GM10847 (cell line): ENCODE results near the gene RNASEH1.

Experiments used
- POLR2A ChIP-seq: IDR thresholded peaks from 2 replicates; pipeline ENCODE4 v1.6.1; 2011; ENCODE audit not compliant: insufficient read length; ENCODE audit errors: extremely low read depth

RNASEH1 gene

DNA sequence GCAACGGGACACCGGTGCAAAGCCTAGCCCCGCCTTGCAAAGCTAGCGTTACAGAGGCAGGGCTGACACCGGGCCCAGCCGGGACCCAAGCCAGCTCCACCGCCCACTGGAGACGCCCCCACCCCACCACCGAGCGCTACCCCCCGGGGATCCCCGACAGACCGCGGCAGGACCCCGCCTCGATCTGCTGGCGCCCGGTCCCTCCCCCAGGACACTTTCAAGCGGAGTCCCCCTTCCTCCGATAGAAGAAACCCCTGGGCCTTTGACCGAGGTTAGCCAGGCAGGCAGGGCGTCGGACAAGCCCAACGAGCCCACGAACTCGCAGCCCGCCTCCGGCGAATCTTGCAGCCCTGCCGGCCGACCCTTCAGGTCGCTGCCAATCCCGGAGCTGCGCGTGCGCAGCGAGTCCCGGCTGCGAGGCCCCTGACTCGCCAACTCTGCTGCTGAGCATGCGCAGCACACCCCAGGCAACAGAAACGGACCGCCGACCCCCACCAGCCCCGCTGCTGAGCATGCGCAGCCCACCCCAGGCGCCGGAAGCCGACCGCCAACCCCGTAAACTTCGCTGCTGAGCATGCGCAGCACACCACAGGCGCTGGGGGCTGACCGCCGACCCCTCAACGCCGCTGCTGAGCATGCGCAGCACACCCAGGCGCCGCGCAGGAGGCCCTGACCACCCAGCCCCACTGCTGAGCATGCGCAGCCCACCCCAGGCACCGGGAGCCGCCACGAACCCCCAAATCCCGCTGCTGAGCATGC, 39.5 kb downstream of the RNASEH1 start:
- peak; percentile 96 for TF ChIP-seq POLR2A

DNA sequence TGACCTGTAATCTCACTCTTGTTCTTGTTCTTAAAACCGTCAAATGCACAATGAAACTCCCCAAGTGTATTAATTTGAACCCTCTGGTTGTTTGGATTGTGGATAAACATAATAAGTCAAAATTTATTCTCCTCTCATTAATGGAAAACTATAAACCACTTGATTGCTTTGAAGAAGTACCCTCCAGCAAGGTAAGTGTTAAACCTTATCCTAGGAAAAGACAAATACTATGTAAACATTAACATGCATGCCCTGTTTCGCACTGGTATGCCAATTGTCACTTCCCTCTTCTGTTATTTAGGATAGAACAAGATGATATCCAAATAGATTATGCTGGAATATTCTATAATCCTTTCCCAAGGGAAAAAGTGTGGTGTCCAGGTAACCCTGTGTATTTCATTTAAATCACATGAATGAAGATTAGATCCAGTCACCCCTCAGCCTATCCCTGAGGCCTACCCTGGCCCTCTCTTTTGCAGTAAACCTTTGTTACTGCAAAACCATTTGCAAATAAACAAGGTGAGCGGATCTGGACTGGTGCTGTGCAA, 40.1 kb downstream of the RNASEH1 start:
- TF ChIP-seq POLR2A, result no peak

DNA sequence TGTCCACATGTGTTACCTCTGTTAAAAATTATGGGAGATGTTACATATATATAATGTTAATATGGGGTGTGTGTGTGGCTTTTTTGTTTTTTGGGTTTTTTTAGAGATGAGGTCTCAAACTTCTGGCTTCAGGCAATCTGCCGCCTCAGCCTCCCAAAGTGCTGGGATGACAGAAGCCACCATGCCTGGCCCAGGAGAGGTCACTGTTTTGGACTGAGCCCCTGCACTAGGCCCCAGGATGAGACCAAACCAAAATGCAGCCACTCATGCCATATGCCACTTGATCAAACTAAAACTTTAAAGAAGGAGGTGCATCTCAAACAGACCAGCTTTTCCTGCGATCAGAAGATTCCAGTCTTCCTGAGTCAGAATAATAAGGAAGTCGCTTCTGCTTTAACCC, 41.3 kb downstream of the RNASEH1 start:
- TF ChIP-seq POLR2A, result no peak

DNA sequence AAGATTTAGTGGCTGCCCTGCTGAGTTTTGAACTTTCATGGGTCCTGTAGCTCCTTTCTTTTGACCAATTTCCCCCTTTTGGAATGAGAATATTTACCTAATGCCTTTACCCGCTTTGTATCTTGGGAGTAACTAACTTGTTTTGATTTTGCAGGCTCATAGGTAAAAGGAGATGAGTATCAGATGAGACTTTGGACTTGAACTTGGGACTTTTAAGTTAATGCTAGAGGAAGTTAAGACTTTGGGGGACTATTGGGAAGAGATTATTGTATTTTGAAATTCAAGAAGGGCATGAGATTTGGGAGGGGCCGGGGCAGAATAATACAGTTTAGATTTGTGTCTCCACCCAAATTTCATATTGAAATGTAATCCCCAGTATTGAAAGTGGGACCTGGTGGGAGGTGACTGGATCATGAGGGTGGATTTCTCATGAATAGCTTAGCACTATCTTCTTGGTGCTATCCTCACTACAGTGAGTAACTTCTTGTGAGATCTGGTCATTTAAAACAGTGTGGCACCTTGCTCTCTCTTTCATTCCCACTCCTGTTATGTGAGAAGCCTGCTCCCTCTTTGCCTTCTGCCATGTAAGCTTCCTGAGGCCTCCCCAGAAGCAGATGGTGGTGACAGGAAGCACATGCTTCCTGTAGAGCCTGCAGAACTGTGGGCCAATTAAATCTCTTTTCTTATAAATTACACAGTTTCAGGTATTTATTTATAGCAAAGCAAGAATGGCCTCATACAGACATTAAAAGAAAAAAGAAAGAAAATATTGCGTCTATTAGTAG, 44.9 kb downstream of the RNASEH1 start:
- no peak for TF ChIP-seq POLR2A

DNA sequence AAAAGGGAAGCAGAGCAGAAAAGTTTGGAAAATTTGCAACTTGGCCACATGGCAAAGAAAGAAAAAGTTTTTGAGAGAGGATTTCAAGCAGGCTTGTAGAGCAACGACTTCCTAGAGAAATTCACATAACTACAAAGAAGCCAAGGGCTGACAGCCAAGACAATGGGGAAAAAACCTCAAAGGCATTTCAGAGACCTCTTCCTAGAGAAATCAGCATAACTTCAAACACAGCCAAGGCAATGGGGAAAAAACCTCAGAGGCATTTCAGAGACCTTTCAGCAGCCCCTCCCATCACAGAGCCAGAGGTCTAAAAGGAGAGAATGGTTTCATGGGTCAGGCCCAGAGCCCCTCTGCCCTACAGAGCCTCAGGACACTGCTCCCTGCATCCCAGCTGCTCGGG, 46.0 kb downstream of the RNASEH1 start:
- no peak for TF ChIP-seq POLR2A

DNA sequence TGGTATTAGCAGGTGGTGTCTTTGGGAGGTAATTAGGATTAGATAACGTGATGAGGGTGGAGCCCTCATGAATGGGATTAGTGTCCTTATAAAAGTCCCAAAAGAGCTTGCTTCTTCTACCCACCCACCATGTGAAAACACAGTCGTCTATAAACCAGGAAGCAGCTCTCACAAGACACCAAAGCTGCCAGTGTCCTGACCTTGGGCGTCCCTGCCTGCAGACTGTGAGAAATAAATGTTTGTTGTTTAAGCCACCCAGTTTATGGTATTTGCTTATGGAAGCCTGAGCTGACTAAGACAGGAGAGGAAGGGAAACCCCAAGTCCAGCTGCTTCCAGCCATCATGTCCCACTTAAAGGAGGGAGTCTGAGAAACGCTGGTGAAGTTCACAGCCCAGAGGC, 52.4 kb downstream of the RNASEH1 start:
- TF ChIP-seq POLR2A, result no peak

DNA sequence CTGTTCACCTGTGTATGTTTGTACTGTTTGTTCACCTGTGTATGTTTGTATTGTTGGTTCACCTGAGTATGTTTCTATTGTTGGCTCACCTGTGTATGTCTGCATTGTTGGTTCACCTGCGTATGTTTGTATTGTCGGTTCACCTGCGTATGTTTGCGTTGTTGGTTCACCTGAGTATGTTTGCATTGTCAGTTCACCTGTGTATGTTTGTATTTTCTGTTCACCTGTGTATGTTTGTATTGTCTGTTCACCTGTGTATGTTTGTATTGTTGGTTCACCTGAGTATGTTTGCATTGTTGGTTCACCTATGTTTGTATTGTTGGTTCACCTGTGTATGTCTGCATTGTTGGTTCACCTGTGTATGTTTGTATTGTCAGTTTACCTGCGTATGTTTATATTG, 53.4 kb downstream of the RNASEH1 start:
- TF ChIP-seq POLR2A, result no peak

DNA sequence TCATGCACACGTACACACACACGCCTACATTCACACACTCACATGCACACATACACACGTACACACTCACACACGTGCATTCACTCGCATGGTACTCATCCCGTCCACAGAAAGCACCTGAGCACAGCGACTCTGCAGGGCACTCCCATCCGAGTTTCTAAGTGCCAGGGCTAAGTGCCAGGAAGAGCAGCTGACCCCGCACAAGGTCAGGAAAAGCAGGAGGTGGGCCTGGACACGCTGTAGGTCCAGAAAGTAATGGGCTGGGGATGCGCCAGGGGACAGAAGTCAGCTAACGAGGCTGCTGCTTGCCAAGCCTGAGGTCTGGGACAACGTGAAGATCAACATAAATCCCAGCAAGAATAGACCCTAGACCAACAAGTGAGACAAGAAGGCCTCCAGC, 54.6 kb downstream of the RNASEH1 start:
- no peak for TF ChIP-seq POLR2A

DNA sequence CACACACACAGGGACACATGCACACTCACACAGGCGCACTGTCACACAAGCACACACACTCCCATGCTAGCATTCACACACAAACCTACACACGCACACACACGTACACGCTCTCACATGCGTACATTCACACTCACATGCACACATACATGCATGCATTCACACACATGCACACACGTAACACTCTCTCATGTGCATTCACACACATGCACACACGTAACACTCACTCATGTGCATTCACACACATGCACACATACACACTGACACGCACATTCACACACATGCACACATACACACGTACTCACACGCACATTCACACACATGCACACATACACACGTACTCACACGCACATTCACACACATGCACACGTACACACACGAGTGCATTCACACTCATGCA, 55.1 kb downstream of the RNASEH1 start:
- no peak for TF ChIP-seq POLR2A

DNA sequence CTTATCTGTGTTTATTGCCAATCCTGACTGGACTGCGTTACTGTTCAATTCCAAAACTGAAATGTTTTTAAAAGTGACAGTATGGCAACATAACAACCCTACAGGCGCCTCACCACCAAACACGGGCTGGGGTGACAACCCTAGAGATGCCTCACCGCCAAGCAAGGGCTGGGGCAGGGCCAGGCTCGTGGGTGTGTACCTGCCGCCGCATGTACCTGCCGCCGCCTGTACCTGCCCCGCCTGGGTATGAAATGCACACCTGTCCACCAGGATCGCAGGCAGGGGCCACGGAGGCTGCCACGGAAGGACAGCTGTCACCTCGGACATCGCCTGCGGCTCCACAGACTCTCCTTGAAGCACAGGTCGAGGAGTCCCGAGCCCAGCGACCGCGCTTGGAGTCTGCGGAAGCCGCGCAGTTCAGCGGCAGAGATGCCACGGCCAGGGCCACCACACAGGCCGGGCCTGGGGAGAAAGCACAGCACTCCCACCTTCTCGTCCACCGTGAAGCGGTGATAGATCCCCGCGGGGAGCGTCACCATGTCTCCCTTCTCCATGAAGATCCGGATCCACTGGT, 57.7 kb downstream of the RNASEH1 start:
- no peak for TF ChIP-seq POLR2A

DNA sequence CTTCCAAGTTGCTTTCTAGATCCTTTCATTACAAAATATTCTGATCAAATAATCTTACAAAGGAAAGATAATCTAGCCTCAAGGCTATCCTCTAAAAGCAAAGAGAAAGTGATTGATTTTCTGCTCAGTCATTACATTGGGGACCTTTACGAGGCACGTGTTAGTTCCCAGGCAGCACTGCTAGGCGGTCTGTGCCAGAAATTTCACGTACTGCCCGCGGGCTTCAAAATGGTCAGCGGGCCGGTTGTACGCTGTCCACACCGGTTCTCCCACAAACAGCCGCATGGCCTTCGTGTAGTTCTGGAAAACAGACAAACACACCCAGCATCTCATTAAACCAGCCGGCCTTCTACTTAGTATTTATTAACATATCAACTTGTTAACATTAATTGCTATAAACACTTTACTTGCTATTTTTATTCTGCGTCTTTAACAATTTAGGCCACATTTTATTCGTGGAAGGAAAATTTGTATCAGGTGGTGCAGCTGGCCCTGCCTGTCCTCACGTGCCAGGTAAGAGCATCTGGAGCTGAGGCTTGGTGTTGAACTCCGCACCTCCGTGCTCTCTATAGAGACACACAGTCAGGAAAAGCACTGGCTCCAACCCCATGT, 59.2 kb downstream of the RNASEH1 start:
- TF ChIP-seq POLR2A, result no peak
